Suprapubic skin (tissue), 3 donors: Measurements from ENCODE around the gene GPR35.

Experiments used
- CTCF ChIP-seq, 2 donors: fragments of 200-600 bp in 1 of 2; fragments of 450-650 bp in 1 of 2; sonication (generic) in 1 of 2; IDR thresholded peaks; one replicate each; pipeline ENCODE4 v1.5.1; 2016 to 2019; ENCODE audit warnings: antibody characterized with exemption in 2 of 2, mild to moderate bottlenecking in 1 of 2, moderate library complexity in 1 of 2
- POLR2AphosphoS5 ChIP-seq, 3 donors: sonication (generic); formaldehyde crosslinking; IDR thresholded peaks; one replicate each; pipeline ENCODE4 v1.6.1; 2017; ENCODE audit warnings: antibody characterized with exemption in 3 of 3

GRCh38 chr2:240597054-240597418 is 28.2 kb upstream of the GPR35 start:
- TF ChIP-seq CTCF (IDR thresholded peaks at IDR 0.05) = no peak
- no peak for TF ChIP-seq POLR2AphosphoS5 (IDR thresholded peaks at IDR 0.05)
